GM12892 (cell line): ENCODE results near the gene PADI1.

Experiments used
- POLR2A ChIP-seq: IDR thresholded peaks from 2 replicates; pipeline ENCODE4 v1.6.1; 2011; ENCODE audit warnings: low read depth, low read length, control low read depth
- POLR2AphosphoS5 ChIP-seq: IDR thresholded peaks from 2 replicates; pipeline ENCODE4 v1.6.1; 2011; ENCODE audit warnings: low read depth, low read length, control low read depth

DNA sequence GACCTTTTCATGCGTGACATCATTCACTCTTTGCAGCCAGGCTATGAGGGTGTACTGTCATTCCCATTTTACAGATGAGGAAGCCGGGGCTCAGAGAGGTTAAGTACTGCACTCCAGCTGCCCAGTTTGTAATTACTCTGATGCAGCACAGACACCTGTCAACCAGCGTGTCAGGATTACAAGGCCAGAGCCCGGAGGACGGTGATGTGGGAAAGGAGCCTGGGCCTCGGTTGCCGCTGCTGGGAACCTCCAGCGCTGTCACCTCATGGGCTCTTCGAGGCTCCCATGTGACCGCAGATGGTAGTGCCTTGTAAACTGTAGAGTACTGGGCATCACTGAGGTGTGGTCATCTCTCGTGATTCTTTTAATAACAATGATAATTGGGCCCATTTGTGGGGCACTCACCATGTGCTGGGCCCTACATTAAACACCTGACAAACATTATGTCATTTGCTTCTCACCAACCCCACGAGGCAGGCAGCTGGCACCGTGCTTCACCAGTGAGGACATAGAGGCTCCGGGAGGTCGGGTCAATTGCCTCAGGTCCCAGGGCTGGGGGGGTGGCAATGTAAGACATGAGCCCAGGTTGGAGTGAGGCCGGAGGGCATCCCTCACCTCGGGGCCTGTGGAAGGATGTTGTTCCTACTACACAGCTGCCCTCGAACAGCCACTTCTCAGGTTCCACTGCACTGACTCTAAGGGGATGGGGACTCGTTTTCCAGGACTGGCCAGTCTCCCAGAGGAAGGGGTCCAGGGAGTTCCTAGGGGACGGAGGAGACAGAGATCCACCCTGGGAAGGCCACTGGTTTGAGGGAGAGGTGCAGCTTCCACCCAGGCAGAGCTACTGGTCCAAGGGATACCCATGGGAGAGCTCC is 42.8 kb upstream of the PADI1 start:
- TF ChIP-seq POLR2AphosphoS5 (no peak), POLR2A (no peak)
